Measurements from ENCODE around the gene ERICH4.
"Not testable (repeated sequence)": the region's sequence is repeated elsewhere in the genome, so short reads cannot be mapped to it uniquely, and the experiment has no call there.

ERICH4 gene, protein sequence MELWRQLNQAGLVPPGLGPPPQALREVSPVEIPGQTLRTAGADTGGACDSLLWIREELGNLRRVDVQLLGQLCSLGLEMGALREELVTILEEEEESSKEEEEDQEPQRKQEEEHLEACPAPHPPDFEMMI

GRCh38 chr19:41442473-41443355 is at the start of gene ERICH4:
TSS of gene ERICH4 (plus strand) at chr19:41443156. CDS start at chr19:41443170, 14 bp downstream.
- FAIRE-seq, result no peak

- FAIRE-seq, result no peak
Observed at GRCh38 chr19:41395355-41395754, 47.6 kb upstream of the ERICH4 start.

DNA sequence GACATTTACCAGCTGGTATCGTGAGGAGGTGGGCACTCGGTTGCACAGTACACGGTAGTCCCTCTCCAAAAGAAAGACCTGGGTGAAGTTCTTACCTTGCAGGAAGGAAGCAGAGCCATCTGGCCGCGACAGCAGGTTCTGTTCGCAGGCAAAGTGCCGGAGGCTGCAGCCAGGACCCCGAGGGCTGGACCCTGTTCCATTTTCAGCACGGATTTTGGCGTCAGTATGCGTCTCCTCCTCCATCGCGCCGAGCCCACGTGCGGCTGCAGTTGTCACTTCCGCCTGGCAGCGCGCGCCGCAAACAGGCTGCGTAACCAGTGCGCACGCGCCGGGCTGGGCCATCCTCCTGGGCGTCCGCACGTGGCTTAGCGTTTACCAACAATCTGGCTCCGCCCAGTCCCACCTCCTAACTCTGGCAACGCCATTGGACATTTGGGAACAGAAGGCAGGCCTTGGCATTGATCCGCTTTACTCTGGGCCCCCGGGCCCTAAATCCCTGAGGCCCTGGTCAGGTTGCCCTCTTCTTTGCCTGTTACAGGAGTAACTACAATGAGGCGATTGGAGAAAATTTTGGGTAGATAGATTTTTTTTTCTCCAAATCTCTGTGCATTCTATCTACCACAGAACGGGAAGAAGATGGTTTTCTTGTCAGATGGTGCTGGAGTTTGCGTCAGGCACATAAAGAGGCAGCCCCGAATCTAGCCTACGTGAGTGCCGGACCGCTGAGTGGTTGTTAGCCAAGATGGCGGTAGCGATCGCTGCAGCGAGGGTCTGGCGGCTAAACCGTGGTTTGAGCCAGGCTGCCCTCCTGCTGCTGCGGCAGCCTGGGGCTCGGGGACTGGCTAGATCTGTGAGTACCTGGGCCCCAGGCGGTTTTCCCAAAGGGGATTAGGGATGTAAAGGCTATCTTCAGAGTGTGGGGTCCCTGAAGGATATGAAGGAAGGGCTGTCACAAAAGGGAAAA is 45.6 kb upstream of the ERICH4 start, which contains the start of the genes BCKDHA and EXOSC5:
TSS of gene BCKDHA (plus strand) at position 733 of the 964 bp plus-strand sequence. CDS start at position 743, 10 bp downstream.
TSS of gene EXOSC5 (minus strand) at position 274 of the 964 bp plus-strand sequence. CDS start at position 243, 31 bp downstream.
- FAIRE-seq, result peak; percentile 92

GRCh38 chr19:41398050-41398418 is 44.9 kb upstream of the ERICH4 start:
- FAIRE-seq, result no peak

GRCh38 chr19:41398598-41398997 is 44.4 kb upstream of the ERICH4 start:
- FAIRE-seq, result no peak

DNA sequence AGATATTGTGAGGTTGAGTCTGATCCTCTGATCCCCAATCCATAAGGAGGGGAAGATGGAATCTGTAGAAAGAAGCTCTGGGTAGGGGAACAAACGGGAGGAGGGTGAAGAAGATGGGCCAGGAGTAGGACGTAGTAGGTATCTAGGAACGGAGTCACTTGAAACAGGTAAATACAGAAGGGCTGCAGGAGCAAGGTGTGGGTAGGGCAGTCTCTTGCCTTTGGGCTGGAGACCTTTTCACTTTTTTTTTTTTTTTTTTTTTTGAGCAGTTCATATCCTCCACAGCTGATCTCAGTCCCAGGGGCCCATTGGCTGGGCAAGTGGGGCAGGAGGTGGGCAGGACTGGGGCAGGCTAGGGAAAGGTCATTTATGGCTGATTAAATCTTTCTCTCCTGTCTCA is 43.9 kb upstream of the ERICH4 start:
- FAIRE-seq, result no peak

GRCh38 chr19:41399525-41399924 is 43.4 kb upstream of the ERICH4 start:
- FAIRE-seq, result no peak

- FAIRE-seq, result no peak
Observed at GRCh38 chr19:41401483-41401882, 41.5 kb upstream of the ERICH4 start.

GRCh38 chr19:41402010-41402409 is 40.9 kb upstream of the ERICH4 start:
- FAIRE-seq, result no peak

GRCh38 chr19:41403181-41403970 is 39.6 kb upstream of the ERICH4 start:
- no peak for FAIRE-seq

DNA sequence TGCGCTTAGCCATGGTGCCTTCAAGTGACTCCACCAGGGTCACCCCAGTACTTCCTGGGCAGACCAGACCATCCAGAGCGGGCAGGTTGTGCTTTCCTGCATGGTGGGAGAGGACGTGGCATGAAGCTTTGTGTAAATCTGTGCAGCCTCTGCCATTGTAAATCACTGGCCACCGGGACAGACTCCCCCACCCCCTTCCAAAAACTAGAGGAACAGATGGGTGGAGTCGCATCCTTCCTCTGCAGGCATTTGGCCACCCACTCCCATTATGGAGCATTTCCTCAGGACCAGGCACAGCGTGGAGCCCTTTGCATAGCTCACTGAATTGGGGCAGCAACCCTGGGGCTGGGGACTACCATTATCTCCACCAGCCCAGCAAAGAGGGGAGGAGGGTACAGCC is 37.2 kb upstream of the ERICH4 start:
- no peak for FAIRE-seq

GRCh38 chr19:41407271-41407670 is 35.7 kb upstream of the ERICH4 start:
- no peak for FAIRE-seq

DNA sequence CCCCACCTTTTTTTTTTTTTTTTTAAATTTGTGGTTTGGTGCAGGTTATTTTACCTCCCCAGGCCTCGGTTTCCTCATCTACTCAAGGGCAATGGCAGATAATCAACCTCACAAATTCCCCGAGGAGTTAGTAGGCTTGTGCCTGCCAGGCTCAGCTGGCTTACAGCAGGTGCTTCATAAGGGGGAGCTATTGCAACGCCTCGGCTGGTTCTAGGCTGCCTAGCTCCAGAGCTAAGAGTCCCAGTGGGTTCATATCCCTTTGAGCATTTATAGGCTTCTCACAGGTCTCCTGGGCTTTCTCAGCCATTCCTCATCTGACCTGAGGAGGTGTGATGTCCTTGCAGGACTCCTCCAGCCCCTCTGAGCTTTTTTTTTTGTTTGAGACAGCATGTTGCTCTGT is 34.7 kb upstream of the ERICH4 start:
- FAIRE-seq, result no peak

GRCh38 chr19:41408846-41409245 is 34.1 kb upstream of the ERICH4 start:
- FAIRE-seq, result not testable (repeated sequence)

- no peak for FAIRE-seq
Observed at GRCh38 chr19:41409288-41409687, 33.7 kb upstream of the ERICH4 start.

- no peak for FAIRE-seq
Observed at GRCh38 chr19:41410336-41411054, 32.5 kb upstream of the ERICH4 start.

DNA sequence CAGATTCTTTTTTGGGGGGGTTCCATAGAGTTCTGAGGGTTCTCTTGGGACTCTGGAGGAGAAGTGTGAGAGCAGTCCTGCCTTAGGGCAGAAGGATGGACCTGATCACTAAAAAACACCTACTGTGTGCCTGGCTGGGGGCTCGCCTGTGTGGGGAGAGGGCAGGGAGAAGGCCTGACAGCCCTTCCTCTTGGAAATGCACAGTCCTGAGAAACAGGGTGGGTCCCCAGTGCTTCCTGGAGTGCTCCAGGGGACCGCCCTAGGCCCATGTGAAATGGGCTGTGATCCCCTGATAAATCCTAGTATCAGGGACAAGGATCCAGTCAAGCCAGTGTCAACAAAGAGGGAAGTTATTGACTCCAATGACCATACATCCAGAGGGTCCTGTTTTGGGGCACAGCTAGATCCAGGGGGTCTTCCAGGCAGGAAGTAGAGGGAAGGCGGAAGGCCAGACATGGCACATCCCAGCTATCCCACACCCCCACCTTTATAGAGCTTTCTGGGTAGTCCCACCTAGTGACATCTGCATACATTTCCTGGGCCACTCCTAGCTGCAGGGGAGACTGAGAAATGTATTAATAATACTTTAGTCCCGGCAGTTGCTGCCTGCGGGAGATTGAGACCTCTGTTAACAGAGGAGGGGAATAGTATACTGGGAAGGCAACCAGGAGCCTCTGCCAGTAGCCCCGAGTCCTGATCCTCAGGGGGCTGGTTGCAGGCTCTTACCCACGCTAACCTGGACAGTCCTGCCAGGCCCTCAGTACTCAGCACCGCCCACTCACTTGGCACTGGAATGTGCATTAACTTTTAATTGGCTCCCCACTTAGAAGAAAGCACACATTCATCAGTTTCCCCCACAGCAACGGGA is 31.6 kb upstream of the ERICH4 start:
- FAIRE-seq, result no peak

- no peak for FAIRE-seq
Observed at GRCh38 chr19:41411968-41412265, 31.0 kb upstream of the ERICH4 start.

DNA sequence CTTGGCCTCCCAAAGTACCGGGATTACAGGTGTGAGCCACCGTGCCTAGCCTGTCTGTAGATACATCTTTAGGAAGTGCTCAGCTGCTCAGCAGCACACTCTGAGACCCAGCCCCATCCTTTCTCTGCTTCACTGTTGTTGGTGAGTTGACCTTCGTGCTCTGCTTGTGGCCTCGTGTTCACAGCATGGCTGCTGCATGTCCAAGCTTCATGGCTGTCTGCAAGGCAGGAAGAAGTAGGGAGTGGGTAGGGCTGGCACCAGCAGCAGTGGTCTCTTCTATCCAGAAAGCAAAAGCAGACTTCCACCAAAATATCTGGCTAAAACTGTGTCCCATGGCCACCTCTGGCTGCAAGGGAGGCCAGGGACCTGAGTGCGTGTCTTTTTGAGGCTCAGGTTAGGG is 30.0 kb upstream of the ERICH4 start:
- FAIRE-seq, result no peak

DNA sequence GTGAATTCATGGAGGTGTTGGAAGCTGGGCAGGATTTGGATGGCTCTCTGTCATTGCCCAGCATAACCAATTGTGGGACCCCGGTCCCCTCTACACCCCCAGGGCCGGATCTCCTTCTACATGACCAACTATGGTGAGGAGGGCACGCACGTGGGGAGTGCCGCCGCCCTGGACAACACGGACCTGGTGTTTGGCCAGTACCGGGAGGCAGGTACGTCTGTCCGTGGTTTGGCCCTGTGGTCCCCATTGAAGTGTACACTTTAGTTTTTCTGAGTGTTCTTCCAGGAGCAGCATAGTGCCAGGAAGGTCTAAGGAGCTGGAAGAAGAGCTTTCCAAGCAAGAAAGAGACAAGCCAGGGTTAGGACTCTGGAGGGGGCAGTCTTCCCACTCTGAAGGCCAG is 29.0 kb upstream of the ERICH4 start:
- no peak for FAIRE-seq

DNA sequence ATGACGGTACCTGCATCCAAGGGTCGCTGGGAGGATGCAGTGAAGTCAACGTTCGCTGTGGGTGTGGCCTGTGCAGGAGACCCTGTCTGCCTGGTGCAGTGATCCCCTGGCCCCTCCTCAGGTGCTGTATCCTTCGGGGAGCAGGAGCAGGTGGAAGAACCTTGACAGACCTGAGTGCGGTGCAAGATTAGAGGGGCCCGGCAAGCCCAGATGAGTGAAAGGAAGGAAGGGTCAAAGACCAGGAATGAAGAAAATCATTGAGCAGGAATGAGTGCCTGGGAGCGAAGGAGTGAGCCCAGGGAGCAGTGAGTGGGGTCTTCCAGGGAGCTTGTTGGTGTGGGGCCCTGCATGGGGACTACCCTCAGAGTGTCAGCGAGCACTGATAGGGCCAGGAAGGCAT is 28.5 kb upstream of the ERICH4 start:
- FAIRE-seq, result no peak
